Amniotic stem cell (primary cell): ENCODE data around the gene SLC25A39.

Source experiments
- DNase-seq: peaks from one replicate; lab custom pipeline; 2025; lab: John Stamatoyannopoulos, UW

Gene SLC25A39

GRCh38 chr17:44314524-44314868, 10.1 kb downstream of the SLC25A39 start:
- no peak for DNase-seq

- no peak for DNase-seq
Observed at GRCh38 chr17:44314031-44314430, 10.6 kb downstream of the SLC25A39 start.

- DNase-seq, result no peak
Observed at GRCh38 chr17:44312396-44313104, 12.1 kb downstream of the SLC25A39 start.

GRCh38 chr17:44311562-44312181, 13.0 kb downstream of the SLC25A39 start:
- no peak for DNase-seq

- no peak for DNase-seq
Observed at GRCh38 chr17:44310609-44311376, 13.8 kb downstream of the SLC25A39 start.

GRCh38 chr17:44310188-44310587, 14.4 kb downstream of the SLC25A39 start:
- no peak for DNase-seq

GRCh38 chr17:44309472-44309871, 15.2 kb downstream of the SLC25A39 start:
- DNase-seq, result no peak

GRCh38 chr17:44308865-44309264, 15.8 kb downstream of the SLC25A39 start:
- no peak for DNase-seq

GRCh38 chr17:44308320-44308818, 16.3 kb downstream of the SLC25A39 start, which contains the start of gene RUNDC3A:
TSS of gene RUNDC3A (plus strand) at chr17:44308601. CDS start at chr17:44308833, 232 bp downstream.
- peak; percentile 19 for DNase-seq

GRCh38 chr17:44307387-44308186, 17.0 kb downstream of the SLC25A39 start:
- DNase-seq, result no peak

GRCh38 chr17:44304651-44305050, 20.0 kb downstream of the SLC25A39 start:
- no peak for DNase-seq

GRCh38 chr17:44297975-44298374, 26.6 kb downstream of the SLC25A39 start:
- no peak for DNase-seq

- DNase-seq, result no peak
Observed at GRCh38 chr17:44293509-44294226, 31.0 kb downstream of the SLC25A39 start.

- DNase-seq, result no peak
Observed at GRCh38 chr17:44287651-44288050, 37.0 kb downstream of the SLC25A39 start.

- no peak for DNase-seq
Observed at GRCh38 chr17:44284024-44284400, 40.6 kb downstream of the SLC25A39 start.

- DNase-seq, result no peak
Observed at GRCh38 chr17:44283344-44284023, 41.1 kb downstream of the SLC25A39 start.

- DNase-seq, result no peak
Observed at GRCh38 chr17:44282264-44282663, 42.4 kb downstream of the SLC25A39 start.

- no peak for DNase-seq
Observed at GRCh38 chr17:44281570-44281969, 43.1 kb downstream of the SLC25A39 start.

GRCh38 chr17:44280392-44280937, 44.2 kb downstream of the SLC25A39 start:
- DNase-seq, result no peak

- DNase-seq, result no peak
Observed at GRCh38 chr17:44279666-44280391, 44.8 kb downstream of the SLC25A39 start.
